Fibroblast of lung (primary cell): ENCODE data around the gene PKP3. TPM values are rescaled to one million over a fixed set of nuclear protein-coding genes. Genes with fewer than 3 reads are reported as not detected.

ENCODE experiments used
- DNase-seq, 2 donors: peaks; one replicate each; pipeline versions ENCODE4 v3.0.0 to v3.0.0-alpha.2; 2010; ENCODE audit warnings: low read depth in 2 of 2
- H2AFZ ChIP-seq: 2 replicates; pipeline ENCODE4 v1.5.1; 2012; ENCODE audit warnings: low read length, control low read depth, inconsistent platforms
- H3K27ac ChIP-seq: 2 replicates; pipeline ENCODE4 v1.5.1; 2011; ENCODE audit warnings: low read length, control low read depth; ENCODE audit not compliant: insufficient read depth
- H3K27me3 ChIP-seq: 2 replicates; pipeline ENCODE4 v1.5.1; 2011; ENCODE audit warnings: mild to moderate bottlenecking, low read length; ENCODE audit not compliant: control insufficient read depth, insufficient read depth
- H3K36me3 ChIP-seq: 2 replicates; pipeline ENCODE4 v1.5.1; 2011; ENCODE audit warnings: low read length; ENCODE audit not compliant: control insufficient read depth, insufficient read depth
- H3K4me1 ChIP-seq: 2 replicates; pipeline ENCODE4 v1.5.1; 2011; ENCODE audit warnings: low read length; ENCODE audit not compliant: control insufficient read depth, insufficient read depth; ENCODE audit errors: extremely low read depth
- H3K4me2 ChIP-seq: 2 replicates; pipeline ENCODE4 v1.5.1; 2011; ENCODE audit warnings: low read length, control low read depth; ENCODE audit not compliant: insufficient read depth; ENCODE audit errors: extremely low read depth
- H3K4me3 ChIP-seq, 4 experiments: fragments of 200-600 bp in 1 of 4; sonication (generic) in 1 of 4; replicated peaks in 1 of 4; 2 replicates each; pipeline ENCODE4 v1.5.1; 2011 to 2016; ENCODE audit warnings: low read length in 4 of 4, low read depth in 3 of 4, mild to moderate bottlenecking in 3 of 4, control low read depth in 2 of 4, inconsistent platforms in 1 of 4, mixed read lengths in 1 of 4; ENCODE audit not compliant: insufficient read depth in 1 of 4; ENCODE audit errors: control extremely low read depth in 1 of 4
- H3K79me2 ChIP-seq: 2 replicates; pipeline ENCODE4 v1.5.1; 2012; ENCODE audit warnings: mild to moderate bottlenecking, low read length, inconsistent platforms; ENCODE audit not compliant: control insufficient read depth, insufficient read depth
- H3K9ac ChIP-seq: 2 replicates; pipeline ENCODE4 v1.5.1; 2011; ENCODE audit warnings: mild to moderate bottlenecking, low read length, control low read depth; ENCODE audit not compliant: insufficient read depth
- H3K9me3 ChIP-seq: 2 replicates; pipeline ENCODE4 v1.5.1; 2012; ENCODE audit warnings: low read depth, low read length; ENCODE audit not compliant: control insufficient read depth, insufficient read depth
- H4K20me1 ChIP-seq: 2 replicates; pipeline ENCODE4 v1.5.1; 2011; ENCODE audit warnings: low read length; ENCODE audit not compliant: control insufficient read depth, insufficient read depth; ENCODE audit errors: extremely low read depth
- EZH2 ChIP-seq: IDR thresholded peaks from 2 replicates; pipeline ENCODE4 v1.5.1; 2012; ENCODE audit warnings: low read length, control low read depth, mild to moderate bottlenecking; ENCODE audit errors: missing control alignments
- polyA plus RNA-seq, 2 donors: library from polyadenylated mRNA; depleted of rRNA in 1 of 2; stranded (reverse) in 1 of 2; unstranded in 1 of 2; fragments of >200 nt; gene quantifications; 2 replicates each; pipeline ENCODE4 v1.2.1, GENCODE V29; 2011 to 2012; ENCODE audit warnings: missing spikeins in 1 of 2
- total RNA-seq: library from RNA; depleted of rRNA; stranded (reverse); fragments of >200 nt; gene quantifications from 2 replicates; pipeline ENCODE4 v1.2.1, GENCODE V29; 2014
- TF ChIP-seq, protein P1 (sequence below), 2 donors: IDR thresholded peaks in 1 of 2; conservative IDR thresholded peaks in 1 of 2; 1 replicate in 1 of 2; 2 replicates in 1 of 2; pipeline ENCODE4 v1.5.1; 2011 to 2012; ENCODE audit warnings: low read length in 2 of 2, control low read depth in 1 of 2, inconsistent platforms in 1 of 2, low read depth in 1 of 2, mild to moderate bottlenecking in 1 of 2

Gene PKP3
- total and polyA plus RNA-seq, 2 donors (not counting 1 experiment from before 2014, with no cell fraction given): 0.17 to 0.83 TPM

- H3K9me3 ChIP-seq: no peaks in the 10 kb centered on the region
- no peaks in the 10 kb centered on the region for H3K79me2 ChIP-seq
- no peak overlapping the region for H3K9ac ChIP-seq
- TF ChIP-seq EZH2: no peak
- TF ChIP-seq, protein P1, sequence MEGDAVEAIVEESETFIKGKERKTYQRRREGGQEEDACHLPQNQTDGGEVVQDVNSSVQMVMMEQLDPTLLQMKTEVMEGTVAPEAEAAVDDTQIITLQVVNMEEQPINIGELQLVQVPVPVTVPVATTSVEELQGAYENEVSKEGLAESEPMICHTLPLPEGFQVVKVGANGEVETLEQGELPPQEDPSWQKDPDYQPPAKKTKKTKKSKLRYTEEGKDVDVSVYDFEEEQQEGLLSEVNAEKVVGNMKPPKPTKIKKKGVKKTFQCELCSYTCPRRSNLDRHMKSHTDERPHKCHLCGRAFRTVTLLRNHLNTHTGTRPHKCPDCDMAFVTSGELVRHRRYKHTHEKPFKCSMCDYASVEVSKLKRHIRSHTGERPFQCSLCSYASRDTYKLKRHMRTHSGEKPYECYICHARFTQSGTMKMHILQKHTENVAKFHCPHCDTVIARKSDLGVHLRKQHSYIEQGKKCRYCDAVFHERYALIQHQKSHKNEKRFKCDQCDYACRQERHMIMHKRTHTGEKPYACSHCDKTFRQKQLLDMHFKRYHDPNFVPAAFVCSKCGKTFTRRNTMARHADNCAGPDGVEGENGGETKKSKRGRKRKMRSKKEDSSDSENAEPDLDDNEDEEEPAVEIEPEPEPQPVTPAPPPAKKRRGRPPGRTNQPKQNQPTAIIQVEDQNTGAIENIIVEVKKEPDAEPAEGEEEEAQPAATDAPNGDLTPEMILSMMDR (conservative IDR thresholded peaks at IDR 0.05 in 1 of 2, IDR thresholded peaks at IDR 0.05 in 1 of 2; ENCODE audit: low read depth in 1 of 2, low read length in 2 of 2): no peak
- H2AFZ ChIP-seq: no peak overlapping the region
- H3K27me3 ChIP-seq: peaks cover 2% of the 10 kb centered on the region
- no peaks in the 10 kb centered on the region for H3K36me3 ChIP-seq
- no peak for DNase-seq
- H3K4me2 ChIP-seq: no peak overlapping the region
- no peak overlapping the region for H3K27ac ChIP-seq
- no peaks in the 10 kb centered on the region for H3K4me1 ChIP-seq
- H4K20me1 ChIP-seq: no peaks in the 10 kb centered on the region
- no peak overlapping the region for H3K4me3 ChIP-seq
Observed at GRCh38 chr11:426851-427250, 32.8 kb downstream of the PKP3 start.

DNA sequence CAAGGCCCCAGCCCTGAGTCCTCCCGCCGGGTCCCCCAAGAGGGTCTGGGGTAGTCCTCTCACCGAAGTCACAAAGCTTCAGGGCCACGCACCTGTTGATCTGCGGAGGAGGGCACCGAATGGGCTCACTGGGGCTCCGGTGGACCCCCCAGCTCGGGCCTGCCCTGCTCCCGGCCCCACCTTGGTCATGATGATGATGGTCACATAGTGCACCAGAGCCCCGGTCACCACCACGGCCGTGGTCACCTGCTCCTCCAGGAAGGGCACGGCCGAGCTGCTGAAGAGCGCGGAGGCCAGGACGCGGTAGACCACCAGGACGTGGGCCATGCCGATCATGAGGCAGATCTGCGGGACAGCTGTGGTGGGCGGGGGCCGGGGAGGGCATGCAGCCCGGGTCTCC, 34.3 kb downstream of the PKP3 start:
- no peak overlapping the region for H3K4me2 ChIP-seq
- no peak overlapping the region for H2AFZ ChIP-seq
- H3K9ac ChIP-seq: no peak overlapping the region
- no peak for DNase-seq
- no peak for TF ChIP-seq EZH2
- TF ChIP-seq, protein P1 (conservative IDR thresholded peaks at IDR 0.05 in 1 of 2, IDR thresholded peaks at IDR 0.05 in 1 of 2; ENCODE audit: low read depth in 1 of 2, low read length in 2 of 2): no peak
- no peaks in the 10 kb centered on the region for H3K79me2 ChIP-seq
- H4K20me1 ChIP-seq: no peaks in the 10 kb centered on the region
- peaks cover 2% of the 10 kb centered on the region for H3K27me3 ChIP-seq
- no peaks in the 10 kb centered on the region for H3K9me3 ChIP-seq
- H3K36me3 ChIP-seq: no peaks in the 10 kb centered on the region
- no peaks in the 10 kb centered on the region for H3K4me1 ChIP-seq
- no peak overlapping the region for H3K4me3 ChIP-seq
- no peak overlapping the region for H3K27ac ChIP-seq

GRCh38 chr11:429391-429790, 35.4 kb downstream of the PKP3 start:
- no peak overlapping the region for H3K4me2 ChIP-seq
- H3K9ac ChIP-seq: no peak overlapping the region
- H4K20me1 ChIP-seq: no peaks in the 10 kb centered on the region
- no peaks in the 10 kb centered on the region for H3K79me2 ChIP-seq
- no peaks in the 10 kb centered on the region for H3K36me3 ChIP-seq
- DNase-seq: no peak
- H3K27me3 ChIP-seq: peaks cover 2% of the 10 kb centered on the region
- no peaks in the 10 kb centered on the region for H3K4me1 ChIP-seq
- no peak overlapping the region for H3K27ac ChIP-seq
- no peaks in the 10 kb centered on the region for H3K9me3 ChIP-seq
- TF ChIP-seq, protein P1 (conservative IDR thresholded peaks at IDR 0.05 in 1 of 2, IDR thresholded peaks at IDR 0.05 in 1 of 2; ENCODE audit: low read depth in 1 of 2, low read length in 2 of 2): no peak
- no peak for TF ChIP-seq EZH2
- H3K4me3 ChIP-seq: no peak overlapping the region
- H2AFZ ChIP-seq: no peak overlapping the region
